Ovary (tissue), 9 donors: ENCODE data around the gene GRSF1. TPM values are rescaled to one million over a fixed set of nuclear protein-coding genes. Genes with fewer than 3 reads are reported as not detected.

ENCODE experiments used
- DNase-seq, 5 donors: peaks; one replicate each; pipeline ENCODE4 v3.0.0-alpha.2; 2019 to 2020
- H3K27ac ChIP-seq, 2 donors: fragments of 200-600 bp; one replicate each; pipeline versions ENCODE4 v1.5.1 to v1.8.0; 2019 to 2022
- H3K27me3 ChIP-seq: fragments of 200-600 bp; one replicate; pipeline ENCODE4 v1.8.0; 2022
- H3K36me3 ChIP-seq: fragments of 200-600 bp; sonication (generic); one replicate; pipeline ENCODE4 v1.5.1; 2019
- H3K4me1 ChIP-seq: one replicate; pipeline ENCODE4 v1.8.1; 2013; ENCODE audit warnings: mild to moderate bottlenecking, moderate library complexity; ENCODE audit not compliant: insufficient read depth
- H3K4me3 ChIP-seq: fragments of 200-600 bp; sonication (generic); one replicate; pipeline ENCODE4 v1.5.1; 2017
- H3K9me3 ChIP-seq, 2 donors: fragments of 200-600 bp in 1 of 2; sonication (generic) in 1 of 2; one replicate each; pipeline versions ENCODE4 v1.5.1 to v1.8.1; 2013 to 2019; ENCODE audit warnings: mild to moderate bottlenecking in 1 of 2, moderate library complexity in 1 of 2
- CTCF ChIP-seq, 3 donors: fragments of 450-650 bp in 2 of 3; fragments of 200-600 bp in 1 of 3; IDR thresholded peaks; one replicate each; pipeline versions ENCODE4 v1.5.1 to v1.8.0; 2016 to 2022; ENCODE audit warnings: antibody characterized with exemption in 3 of 3, mild to moderate bottlenecking in 1 of 3
- EP300 ChIP-seq: sonication (generic); formaldehyde crosslinking; IDR thresholded peaks from one replicate; pipeline ENCODE4 v1.6.1; 2017; ENCODE audit warnings: antibody characterized with exemption
- POLR2A ChIP-seq: fragments of 450-650 bp; IDR thresholded peaks from one replicate; pipeline ENCODE4 v1.6.1; 2017; ENCODE audit warnings: antibody characterized with exemption, mild to moderate bottlenecking, moderate library complexity
- whole genome bisulfite sequencing, 3 donors: extraction: QIAGEN DNeasy Blood & Tissue Kit in 1 of 3; methylation state at CpG; one replicate each; pipeline versions ENCODE4 v1.1.5 to v1.1.7; 2013 to 2017; 5-methylcytosine and 5-hydroxymethylcytosine counted together
- intact Hi-C, 4 donors: fragments of 100-400 bp; cut with DNase I; formaldehyde crosslinking; loops; one replicate each; pipeline versions ENCODE4 v1.11.0 to v1.15.1; 2022 to 2023
- polyA plus RNA-seq, 2 donors: library from polyadenylated mRNA; stranded (reverse); fragments of 200-250 nt in 1 of 2; fragments of 350-450 nt in 1 of 2; fragmentation: Illumina TruSeq in 1 of 2; extraction: RNeasy Lipid Tissue Mini Kit (QIAGEN cat#74804) in 1 of 2; gene quantifications; one replicate each; pipeline ENCODE4 v1.2.3, GENCODE V29; 2013 to 2014
- total RNA-seq, 7 donors: library from RNA; depleted of rRNA in 2 of 7; stranded (reverse); fragments of >200 nt in 2 of 7; fragmentation: NEBNext Ultra II Directional in 3 of 7; extraction: Animal tissue kit (Norgen Biotek cat#: 25700) in 3 of 7; gene quantifications; one replicate each; pipeline versions ENCODE4 v1.1.0 to v1.2.4, GENCODE V29; 2016 to 2023
- donor health status: DM: no; HTN: no; CAD: no; lungs with moderate emphysema.
- donor health status: DM: no; HTN: no; CAD: no.
- donor health status: Bipolar disorder and iron deficiency.
- donor health status: DM: yes; HTN: yes; CAD: no.
- donor health status: DM: no; HTN: no; CAD: no.
- donor health status: DM: yes; HTN: yes; CAD: no.

Gene GRSF1
- total and polyA plus RNA-seq, 9 donors = 28.4 to 78.7 (median 44.3) TPM

- Histone ChIP-seq H3K4me1 (no peaks in the 10 kb centered on the region), H3K36me3 (no peaks in the 10 kb centered on the region), H3K27ac (no peak overlapping the region), H3K4me3 (no peak overlapping the region), H3K27me3 (no peaks in the 10 kb centered on the region), H3K9me3 (no peaks in the 10 kb centered on the region)
- 88 to 92% (median 91%) methylated on average over 19 of the region's 19 CpGs for WGBS, 3 donors
- intact Hi-C loops = no loop called here
- TF ChIP-seq EP300 = no peak
- TF ChIP-seq POLR2A = no peak
- no peak for TF ChIP-seq CTCF (IDR thresholded peaks at IDR 0.05)
- DNase-seq = no peak
These were observed 34.8 kb upstream of the GRSF1 start for GRCh38 chr4:70874268-70875156.

- Histone ChIP-seq H3K27ac (no peak overlapping the region), H3K9me3 (no peaks in the 10 kb centered on the region), H3K4me3 (no peak overlapping the region), H3K36me3 (no peaks in the 10 kb centered on the region), H3K4me1 (no peaks in the 10 kb centered on the region), H3K27me3 (no peaks in the 10 kb centered on the region)
- DNase-seq = no peak
- 87 to 93% (median 90%) methylated on average over 3 of the region's 3 CpGs for WGBS, 3 donors
- intact Hi-C loops = no loop called here
- TF ChIP-seq CTCF (IDR thresholded peaks at IDR 0.05) (no peak), POLR2A (no peak), EP300 (no peak)
These were observed 33.5 kb upstream of the GRSF1 start for GRCh38 chr4:70873216-70873615.

GRCh38 chr4:70868778-70869177 is 29.1 kb upstream of the GRSF1 start:
- DNase-seq = no peak
- H3K9me3 ChIP-seq = no peaks in the 10 kb centered on the region
- intact Hi-C loops = no loop called here
- no peaks in the 10 kb centered on the region for H3K4me1 ChIP-seq
- no peaks in the 10 kb centered on the region for H3K27me3 ChIP-seq
- no peak for TF ChIP-seq CTCF (IDR thresholded peaks at IDR 0.05)
- TF ChIP-seq EP300 = no peak
- no peak for TF ChIP-seq POLR2A
- no peak overlapping the region for H3K4me3 ChIP-seq
- no peak overlapping the region for H3K27ac ChIP-seq
- no peaks in the 10 kb centered on the region for H3K36me3 ChIP-seq

GRCh38 chr4:70863099-70863790 is 23.6 kb upstream of the GRSF1 start:
- no peak overlapping the region for H3K4me3 ChIP-seq
- H3K36me3 ChIP-seq = no peaks in the 10 kb centered on the region
- WGBS, 3 donors = 59 to 67% (median 61%) methylated on average over 6 of the region's 6 CpGs
- TF ChIP-seq CTCF (IDR thresholded peaks at IDR 0.05) (no peak), POLR2A (no peak), EP300 (no peak)
- no peaks in the 10 kb centered on the region for H3K9me3 ChIP-seq
- H3K27me3 ChIP-seq = no peaks in the 10 kb centered on the region
- H3K4me1 ChIP-seq = no peaks in the 10 kb centered on the region
- intact Hi-C loops = no loop called here
- no peak overlapping the region for H3K27ac ChIP-seq
- DNase-seq = no peak
